ENCODE measurements around the gene DEPDC7.

DEPDC7 gene

DNA sequence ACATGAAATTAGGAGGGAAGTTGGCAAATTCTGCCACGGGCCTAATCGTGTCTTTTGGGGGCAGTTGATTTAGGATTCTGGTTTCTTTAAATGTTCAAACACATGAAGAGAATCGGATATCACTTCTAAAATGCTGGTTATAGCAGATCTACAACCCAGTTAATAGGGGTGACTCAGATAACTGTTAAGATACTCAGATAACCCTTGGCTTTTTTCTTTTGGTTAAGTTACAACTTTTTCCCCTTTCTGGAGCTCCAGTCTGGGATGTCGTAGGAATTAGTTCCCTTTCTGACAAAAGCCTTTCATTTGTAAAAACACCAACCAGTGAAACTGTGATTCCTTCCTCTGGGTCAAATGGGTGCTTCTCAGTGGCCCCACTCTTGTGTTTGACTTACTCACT is 976 bp downstream of the DEPDC7 start:
- no peaks in the 10 kb centered on the region for H3K36me3 ChIP-seq (ENCODE audit: control insufficient read depth, low read length)
- no peak overlapping the region for H3K4me3 ChIP-seq (ENCODE audit: low read length)
- no peak overlapping the region for H3K4me2 ChIP-seq (ENCODE audit: low read length)
- H4K20me1 ChIP-seq (ENCODE audit: control insufficient read depth, insufficient read depth, low read depth, low read length), result no peaks in the 10 kb centered on the region
- H3K9me2 ChIP-seq (replicated peaks; ENCODE audit: control insufficient read depth, low read length), result no peaks in the 10 kb centered on the region
- no peak overlapping the region for H3K27ac ChIP-seq (ENCODE audit: low read depth, low read length)
- TF ChIP-seq, protein P1, sequence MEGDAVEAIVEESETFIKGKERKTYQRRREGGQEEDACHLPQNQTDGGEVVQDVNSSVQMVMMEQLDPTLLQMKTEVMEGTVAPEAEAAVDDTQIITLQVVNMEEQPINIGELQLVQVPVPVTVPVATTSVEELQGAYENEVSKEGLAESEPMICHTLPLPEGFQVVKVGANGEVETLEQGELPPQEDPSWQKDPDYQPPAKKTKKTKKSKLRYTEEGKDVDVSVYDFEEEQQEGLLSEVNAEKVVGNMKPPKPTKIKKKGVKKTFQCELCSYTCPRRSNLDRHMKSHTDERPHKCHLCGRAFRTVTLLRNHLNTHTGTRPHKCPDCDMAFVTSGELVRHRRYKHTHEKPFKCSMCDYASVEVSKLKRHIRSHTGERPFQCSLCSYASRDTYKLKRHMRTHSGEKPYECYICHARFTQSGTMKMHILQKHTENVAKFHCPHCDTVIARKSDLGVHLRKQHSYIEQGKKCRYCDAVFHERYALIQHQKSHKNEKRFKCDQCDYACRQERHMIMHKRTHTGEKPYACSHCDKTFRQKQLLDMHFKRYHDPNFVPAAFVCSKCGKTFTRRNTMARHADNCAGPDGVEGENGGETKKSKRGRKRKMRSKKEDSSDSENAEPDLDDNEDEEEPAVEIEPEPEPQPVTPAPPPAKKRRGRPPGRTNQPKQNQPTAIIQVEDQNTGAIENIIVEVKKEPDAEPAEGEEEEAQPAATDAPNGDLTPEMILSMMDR (IDR thresholded peaks at IDR 0.05; ENCODE audit: low read depth, low read length, poor library complexity, severe bottlenecking), result no peak
- TF ChIP-seq EZH2phosphoT487 (IDR thresholded peaks at IDR 0.05; ENCODE audit: borderline replicate concordance, low read length), result no peak
- no peaks in the 10 kb centered on the region for H3K79me2 ChIP-seq (ENCODE audit: control insufficient read depth, low read length)
- H3K9me3 ChIP-seq (ENCODE audit: control insufficient read depth, insufficient read depth, low read length), result no peaks in the 10 kb centered on the region
- peaks cover 21% of the 10 kb centered on the region; the same call in 1 of the 2 replicates for H3K27me3 ChIP-seq (ENCODE audit: control insufficient read depth, low read length)
- no peaks in the 10 kb centered on the region for H3K4me1 ChIP-seq (ENCODE audit: control insufficient read depth, low read length)
- H3F3A ChIP-seq (ENCODE audit: control insufficient read depth, insufficient read depth), result no peaks in the 10 kb centered on the region

DNA sequence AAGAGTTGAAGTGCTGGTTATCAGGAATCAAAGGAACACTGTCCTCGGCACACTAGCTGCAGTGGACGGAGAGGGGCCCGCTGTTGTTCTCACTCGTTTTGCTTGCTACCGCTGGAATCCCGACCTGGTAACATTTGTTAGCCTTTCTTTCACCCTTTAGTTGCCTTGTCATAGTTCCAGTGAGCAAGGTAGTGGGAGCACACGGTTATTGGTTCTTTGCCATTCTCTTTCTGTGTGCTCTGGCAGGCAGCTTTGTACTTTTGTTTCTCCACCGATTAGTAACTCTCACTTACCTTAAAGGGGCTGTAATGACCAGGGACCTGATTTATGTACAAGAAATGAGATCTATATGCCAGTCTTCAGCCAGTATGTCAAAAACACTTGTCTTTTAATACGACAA is 1.8 kb downstream of the DEPDC7 start:
- no peak overlapping the region for H3K4me3 ChIP-seq (ENCODE audit: low read length)
- H3K79me2 ChIP-seq (ENCODE audit: control insufficient read depth, low read length), result no peaks in the 10 kb centered on the region
- TF ChIP-seq, protein P1 (IDR thresholded peaks at IDR 0.05; ENCODE audit: low read depth, low read length, poor library complexity, severe bottlenecking), result no peak
- H3F3A ChIP-seq (ENCODE audit: control insufficient read depth, insufficient read depth), result no peaks in the 10 kb centered on the region
- H3K9me3 ChIP-seq (ENCODE audit: control insufficient read depth, insufficient read depth, low read length), result no peaks in the 10 kb centered on the region
- no peaks in the 10 kb centered on the region for H3K4me1 ChIP-seq (ENCODE audit: control insufficient read depth, low read length)
- H3K4me2 ChIP-seq (ENCODE audit: low read length), result no peak overlapping the region
- H4K20me1 ChIP-seq (ENCODE audit: control insufficient read depth, insufficient read depth, low read depth, low read length), result no peaks in the 10 kb centered on the region
- no peaks in the 10 kb centered on the region for H3K9me2 ChIP-seq (replicated peaks; ENCODE audit: control insufficient read depth, low read length)
- peaks cover 21% of the 10 kb centered on the region; the same call in 1 of the 2 replicates for H3K27me3 ChIP-seq (ENCODE audit: control insufficient read depth, low read length)
- no peak overlapping the region for H3K27ac ChIP-seq (ENCODE audit: low read depth, low read length)
- no peaks in the 10 kb centered on the region for H3K36me3 ChIP-seq (ENCODE audit: control insufficient read depth, low read length)

DNA sequence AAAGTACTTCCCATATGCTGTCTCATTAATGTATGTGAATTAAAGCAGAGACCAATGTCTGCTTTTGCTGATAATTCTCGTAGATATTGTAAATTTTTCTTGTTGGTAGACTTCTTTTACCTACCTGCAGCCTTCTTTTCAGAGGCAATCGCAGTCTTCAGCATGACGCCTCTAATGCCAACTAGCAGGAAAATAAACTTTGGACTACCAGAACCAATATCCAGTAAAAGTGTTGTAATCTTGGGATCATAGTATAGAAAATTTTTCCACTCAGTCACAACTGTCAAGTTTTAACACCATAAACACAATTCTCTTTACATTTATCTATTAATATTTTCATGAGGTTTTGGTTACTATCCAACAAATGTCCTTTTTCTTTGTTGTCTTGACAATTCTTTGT is 2.3 kb downstream of the DEPDC7 start:
- no peak overlapping the region for H3K27ac ChIP-seq (ENCODE audit: low read depth, low read length)
- no peaks in the 10 kb centered on the region for H3K79me2 ChIP-seq (ENCODE audit: control insufficient read depth, low read length)
- H3K9me3 ChIP-seq (ENCODE audit: control insufficient read depth, insufficient read depth, low read length), result no peaks in the 10 kb centered on the region
- TF ChIP-seq, protein P1 (IDR thresholded peaks at IDR 0.05; ENCODE audit: low read depth, low read length, poor library complexity, severe bottlenecking), result no peak
- no peak for TF ChIP-seq EZH2phosphoT487 (IDR thresholded peaks at IDR 0.05; ENCODE audit: borderline replicate concordance, low read length)
- no peaks in the 10 kb centered on the region for H3K36me3 ChIP-seq (ENCODE audit: control insufficient read depth, low read length)
- H4K20me1 ChIP-seq (ENCODE audit: control insufficient read depth, insufficient read depth, low read depth, low read length), result no peaks in the 10 kb centered on the region
- H3K27me3 ChIP-seq (ENCODE audit: control insufficient read depth, low read length), result peaks cover 21% of the 10 kb centered on the region; the same call in 1 of the 2 replicates
- no peaks in the 10 kb centered on the region for H3K4me1 ChIP-seq (ENCODE audit: control insufficient read depth, low read length)
- H3K9me2 ChIP-seq (replicated peaks; ENCODE audit: control insufficient read depth, low read length), result no peaks in the 10 kb centered on the region
- H3K4me2 ChIP-seq (ENCODE audit: low read length), result no peak overlapping the region
- H3K4me3 ChIP-seq (ENCODE audit: low read length), result no peak overlapping the region
- no peaks in the 10 kb centered on the region for H3F3A ChIP-seq (ENCODE audit: control insufficient read depth, insufficient read depth)

DNA sequence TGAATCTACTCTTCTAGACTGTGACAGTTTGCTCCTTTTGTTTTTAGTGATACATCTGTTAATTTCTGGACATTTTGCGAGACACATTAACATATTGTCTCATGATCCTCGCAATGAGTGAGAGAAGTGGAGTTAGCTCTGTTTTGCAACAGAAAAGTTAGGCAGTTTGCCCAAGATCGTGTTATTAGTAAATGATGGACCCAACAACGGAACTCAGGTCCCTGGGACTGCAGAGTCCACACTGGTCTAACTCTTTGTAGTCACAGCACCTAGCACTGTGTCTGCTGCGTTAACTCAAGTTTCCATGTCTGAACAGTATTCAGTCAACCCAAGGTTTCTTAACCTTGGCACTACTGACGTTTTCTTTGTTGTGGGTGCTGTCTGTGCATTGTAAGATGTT is 3.2 kb downstream of the DEPDC7 start:
- Histone ChIP-seq H3K4me3 (ENCODE audit: low read length) (no peak overlapping the region), H3K9me3 (ENCODE audit: control insufficient read depth, insufficient read depth, low read length) (no peaks in the 10 kb centered on the region), H3K36me3 (ENCODE audit: control insufficient read depth, low read length) (no peaks in the 10 kb centered on the region), H3K27ac (ENCODE audit: low read depth, low read length) (no peak overlapping the region), H4K20me1 (ENCODE audit: control insufficient read depth, insufficient read depth, low read depth, low read length) (no peaks in the 10 kb centered on the region), H3K9me2 (replicated peaks; ENCODE audit: control insufficient read depth, low read length) (no peaks in the 10 kb centered on the region), H3K4me1 (ENCODE audit: control insufficient read depth, low read length) (no peaks in the 10 kb centered on the region), H3K27me3 (ENCODE audit: control insufficient read depth, low read length) (peaks cover 21% of the 10 kb centered on the region; the same call in 1 of the 2 replicates), H3F3A (ENCODE audit: control insufficient read depth, insufficient read depth) (no peaks in the 10 kb centered on the region), H3K79me2 (ENCODE audit: control insufficient read depth, low read length) (no peaks in the 10 kb centered on the region), H3K4me2 (ENCODE audit: low read length) (no peak overlapping the region)
- TF ChIP-seq, protein P1 (IDR thresholded peaks at IDR 0.05; ENCODE audit: low read depth, low read length, poor library complexity, severe bottlenecking), result no peak
- no peak for TF ChIP-seq EZH2phosphoT487 (IDR thresholded peaks at IDR 0.05; ENCODE audit: borderline replicate concordance, low read length)

Measured in DOHH2 (cell line).